Right atrium auricular region (tissue), 2 donors: ENCODE results near the gene USP49. TPM values are rescaled to one million over a fixed set of nuclear protein-coding genes. Genes with fewer than 3 reads are reported as not detected.

Source experiments
- DNase-seq: peaks from one replicate; pipeline ENCODE4 v3.0.0-alpha.2; 2019; ENCODE audit warnings: low spot score
- H3K27ac ChIP-seq, 2 donors: fragments of 200-600 bp; sonication (generic); 1 replicate in 1 of 2; 2 replicates in 1 of 2; pipeline ENCODE4 v1.5.1; 2016 to 2019
- H3K27me3 ChIP-seq, 2 donors: fragments of 200-600 bp; sonication (generic); one replicate each; pipeline versions ENCODE4 v1.5.1 to v1.6.0; 2017 to 2019
- H3K36me3 ChIP-seq: fragments of 200-600 bp; sonication (generic); one replicate; pipeline ENCODE4 v1.5.1; 2016
- H3K4me1 ChIP-seq, 2 donors: fragments of 200-600 bp; sonication (generic); one replicate each; pipeline versions ENCODE4 v1.5.1 to v1.6.0; 2017 to 2019
- H3K4me3 ChIP-seq, 2 donors: fragments of 200-600 bp; sonication (generic); 1 replicate in 1 of 2; 2 replicates in 1 of 2; pipeline ENCODE4 v1.5.1; 2017 to 2019; ENCODE audit warnings: mild to moderate bottlenecking in 1 of 2, moderate library complexity in 1 of 2
- H3K9me3 ChIP-seq, 2 donors: fragments of 200-600 bp; sonication (generic); one replicate each; pipeline ENCODE4 v1.5.1; 2019
- total RNA-seq, 2 donors: library from RNA; depleted of rRNA; stranded (reverse); fragments of >200 nt; gene quantifications; one replicate each; pipeline ENCODE4 v1.1.0, GENCODE V29; 2016
- TF ChIP-seq, protein P1 (sequence below), 2 donors: fragments of 200-600 bp; sonication (generic); IDR thresholded peaks; one replicate each; pipeline ENCODE4 v1.5.1; 2019; ENCODE audit warnings: antibody characterized with exemption in 2 of 2

Gene USP49
- total RNA-seq, 2 donors from 2014 or later = 1.3 to 1.7 TPM

DNA sequence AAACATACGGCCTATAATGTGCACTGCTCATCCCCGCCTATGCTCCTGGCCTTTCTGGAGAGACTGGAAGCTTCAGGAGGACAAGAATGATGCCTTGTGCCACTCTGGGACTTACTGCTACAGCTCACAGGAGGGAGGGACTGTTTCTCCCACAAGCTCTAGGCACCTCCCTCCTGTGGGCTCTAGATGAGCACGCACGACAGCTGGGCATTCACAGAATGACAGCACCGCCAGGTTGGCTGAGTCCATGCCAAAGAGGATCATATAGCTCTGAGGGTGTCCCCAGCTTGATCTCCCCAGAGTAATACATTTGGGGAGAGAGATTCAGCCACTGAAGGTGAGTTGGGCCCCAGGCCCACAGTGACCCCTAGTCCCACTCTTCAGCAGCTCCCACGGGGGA is 137.9 kb downstream of the USP49 start:
- H3K27ac ChIP-seq = no peak overlapping the region
- no peaks in the 10 kb centered on the region for H3K27me3 ChIP-seq
- TF ChIP-seq, protein P1, sequence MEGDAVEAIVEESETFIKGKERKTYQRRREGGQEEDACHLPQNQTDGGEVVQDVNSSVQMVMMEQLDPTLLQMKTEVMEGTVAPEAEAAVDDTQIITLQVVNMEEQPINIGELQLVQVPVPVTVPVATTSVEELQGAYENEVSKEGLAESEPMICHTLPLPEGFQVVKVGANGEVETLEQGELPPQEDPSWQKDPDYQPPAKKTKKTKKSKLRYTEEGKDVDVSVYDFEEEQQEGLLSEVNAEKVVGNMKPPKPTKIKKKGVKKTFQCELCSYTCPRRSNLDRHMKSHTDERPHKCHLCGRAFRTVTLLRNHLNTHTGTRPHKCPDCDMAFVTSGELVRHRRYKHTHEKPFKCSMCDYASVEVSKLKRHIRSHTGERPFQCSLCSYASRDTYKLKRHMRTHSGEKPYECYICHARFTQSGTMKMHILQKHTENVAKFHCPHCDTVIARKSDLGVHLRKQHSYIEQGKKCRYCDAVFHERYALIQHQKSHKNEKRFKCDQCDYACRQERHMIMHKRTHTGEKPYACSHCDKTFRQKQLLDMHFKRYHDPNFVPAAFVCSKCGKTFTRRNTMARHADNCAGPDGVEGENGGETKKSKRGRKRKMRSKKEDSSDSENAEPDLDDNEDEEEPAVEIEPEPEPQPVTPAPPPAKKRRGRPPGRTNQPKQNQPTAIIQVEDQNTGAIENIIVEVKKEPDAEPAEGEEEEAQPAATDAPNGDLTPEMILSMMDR (IDR thresholded peaks at IDR 0.05) = no peak
- DNase-seq = no peak
- no peak overlapping the region for H3K4me3 ChIP-seq
- H3K4me1 ChIP-seq = no peaks in the 10 kb centered on the region
- H3K36me3 ChIP-seq = no peaks in the 10 kb centered on the region
- no peaks in the 10 kb centered on the region for H3K9me3 ChIP-seq

DNA sequence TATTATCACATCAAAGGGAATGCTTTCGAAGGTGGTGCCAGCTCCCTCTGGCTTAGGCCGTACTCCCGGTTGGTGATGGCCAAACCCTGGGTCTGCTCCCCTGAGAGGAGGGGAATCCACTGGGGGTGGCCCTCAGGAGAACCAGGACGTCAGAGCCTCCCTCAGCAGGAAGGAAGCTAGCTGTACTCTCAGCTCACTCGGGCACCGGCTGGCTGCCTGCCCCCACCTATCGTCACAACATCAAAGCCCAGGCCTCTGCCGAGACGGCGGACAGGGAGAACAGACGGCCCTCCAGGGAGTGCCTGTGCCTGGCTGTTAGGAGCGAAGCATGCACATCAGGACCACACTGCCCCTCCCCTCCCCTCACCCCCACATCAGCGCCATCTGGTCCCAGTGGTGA is 138.8 kb downstream of the USP49 start:
- Histone ChIP-seq H3K9me3 (no peaks in the 10 kb centered on the region), H3K4me3 (no peak overlapping the region), H3K27ac (no peak overlapping the region), H3K36me3 (no peaks in the 10 kb centered on the region), H3K27me3 (no peaks in the 10 kb centered on the region), H3K4me1 (no peaks in the 10 kb centered on the region)
- TF ChIP-seq, protein P1 (IDR thresholded peaks at IDR 0.05) = no peak
- no peak for DNase-seq

DNA sequence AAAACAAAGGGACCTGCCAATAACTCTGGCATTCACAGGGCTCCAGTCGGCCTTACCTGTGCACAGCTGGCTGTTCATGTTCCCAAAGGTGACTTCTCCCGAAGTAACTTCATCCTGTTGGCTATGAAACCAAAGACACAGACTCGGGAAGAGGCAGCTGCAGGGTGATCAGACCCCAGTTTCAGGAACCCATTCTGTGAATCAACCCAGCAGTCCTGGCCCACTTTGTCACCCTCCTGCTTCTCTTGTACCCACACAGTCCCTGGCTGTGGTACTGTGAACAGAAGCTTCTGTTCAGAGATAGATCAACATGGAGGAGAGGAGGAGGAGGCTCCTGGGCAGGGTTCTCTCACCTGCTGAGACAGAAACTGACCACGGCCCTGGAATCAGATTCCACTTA is 139.3 kb downstream of the USP49 start:
- Histone ChIP-seq H3K27me3 (no peaks in the 10 kb centered on the region), H3K4me3 (no peak overlapping the region), H3K27ac (no peak overlapping the region), H3K36me3 (no peaks in the 10 kb centered on the region), H3K9me3 (no peaks in the 10 kb centered on the region), H3K4me1 (no peaks in the 10 kb centered on the region)
- TF ChIP-seq, protein P1 (IDR thresholded peaks at IDR 0.05) = no peak
- DNase-seq = no peak

GRCh38 chr6:41750374-41750773 is 144.8 kb downstream of the USP49 start:
- no peaks in the 10 kb centered on the region for H3K9me3 ChIP-seq
- H3K27ac ChIP-seq = no peak overlapping the region
- TF ChIP-seq, protein P1 (IDR thresholded peaks at IDR 0.05) = no peak
- no peaks in the 10 kb centered on the region for H3K36me3 ChIP-seq
- no peaks in the 10 kb centered on the region for H3K27me3 ChIP-seq
- H3K4me3 ChIP-seq = no peak overlapping the region
- DNase-seq = no peak
- no peaks in the 10 kb centered on the region for H3K4me1 ChIP-seq

DNA sequence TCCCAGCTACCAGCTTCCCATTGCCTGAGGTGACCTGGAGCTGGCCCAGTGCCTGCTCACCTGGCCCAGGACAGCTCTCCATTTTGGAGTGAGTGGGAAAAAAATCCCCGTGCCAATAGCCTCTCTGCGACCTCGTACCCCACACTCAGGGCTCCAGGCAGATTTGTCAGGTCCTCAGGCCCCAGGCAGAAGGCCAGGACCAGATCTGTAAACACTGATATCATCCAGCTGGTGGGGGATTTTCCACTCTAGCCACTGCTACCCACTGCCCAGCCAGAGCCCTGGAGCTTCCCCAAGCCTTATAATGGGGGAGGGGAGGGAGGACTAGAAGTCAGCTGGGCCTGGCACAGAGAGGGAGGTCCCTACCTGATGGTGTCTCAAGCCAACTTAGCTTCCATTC is 146.6 kb downstream of the USP49 start:
- no peaks in the 10 kb centered on the region for H3K9me3 ChIP-seq
- H3K27me3 ChIP-seq = no peaks in the 10 kb centered on the region
- TF ChIP-seq, protein P1 (IDR thresholded peaks at IDR 0.05) = no peak
- no peaks in the 10 kb centered on the region for H3K36me3 ChIP-seq
- no peak overlapping the region for H3K27ac ChIP-seq
- no peak for DNase-seq
- no peak overlapping the region for H3K4me3 ChIP-seq
- no peaks in the 10 kb centered on the region for H3K4me1 ChIP-seq

DNA sequence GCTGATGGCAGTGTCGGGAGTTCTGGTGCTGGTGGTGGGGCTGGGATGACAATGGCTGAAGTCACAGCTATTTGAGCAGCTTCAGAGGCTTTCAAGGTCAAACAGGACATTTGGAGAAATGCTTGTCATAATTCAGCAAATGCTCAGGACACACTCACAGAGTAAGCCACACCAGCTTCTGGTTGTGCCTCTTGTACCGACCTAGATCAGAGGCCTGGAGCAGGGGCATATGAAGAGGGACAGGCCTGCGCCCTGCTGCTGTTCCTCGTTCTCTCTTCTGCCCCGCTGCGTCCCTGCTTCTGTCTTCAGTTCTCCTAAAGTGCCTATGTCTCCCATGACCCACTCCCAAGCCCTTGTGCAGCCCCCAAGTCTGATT is 147.1 kb downstream of the USP49 start:
- Histone ChIP-seq H3K4me1 (no peaks in the 10 kb centered on the region), H3K36me3 (no peaks in the 10 kb centered on the region), H3K27me3 (no peaks in the 10 kb centered on the region), H3K27ac (no peak overlapping the region), H3K9me3 (no peaks in the 10 kb centered on the region), H3K4me3 (no peak overlapping the region)
- DNase-seq = no peak
- TF ChIP-seq, protein P1 (IDR thresholded peaks at IDR 0.05) = no peak
